Stimulated activated CD4-positive, alpha-beta T cell treated with anti-CD3 and anti-CD28 coated beads, Interleukin-4, amount 100 ng/mL, for 4 hours (primary cell): ENCODE measurements around the gene TDRD9.
"Not testable (repeated sequence)": the region's sequence is repeated elsewhere in the genome, so short reads cannot be mapped to it uniquely, and the experiment has no call there.

Source experiments
- DNase-seq, 2 experiments: peaks; one replicate each; pipeline ENCODE4 v3.0.0-alpha.2; 2020

Gene TDRD9

DNA sequence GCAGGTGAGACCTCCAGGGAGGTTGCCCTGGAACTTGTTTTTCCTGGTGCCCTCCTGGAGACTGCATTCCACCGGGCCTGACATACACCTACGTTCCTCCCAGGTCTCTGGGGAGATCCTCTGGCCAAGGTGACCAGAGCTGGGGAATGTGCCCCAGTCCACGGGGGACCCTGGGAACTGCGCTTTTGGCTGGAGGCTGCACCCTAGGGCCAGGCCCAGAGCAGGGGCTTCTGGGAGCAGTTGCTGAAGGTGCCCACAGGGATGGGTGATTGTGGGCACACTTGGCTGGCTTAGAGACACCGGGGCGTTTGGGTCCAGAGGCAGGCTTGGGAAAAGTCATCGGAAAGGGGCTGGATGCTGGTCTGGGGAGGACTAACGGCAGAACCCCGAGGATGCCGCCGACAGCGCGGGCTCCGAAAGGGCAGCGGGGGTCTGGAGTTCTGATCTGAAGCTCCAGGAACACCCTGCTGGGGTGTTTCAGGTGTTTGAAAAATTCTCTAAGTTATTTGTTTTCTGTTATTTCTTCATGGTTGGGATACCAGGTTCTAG lies 36.5 kb upstream of the TDRD9 start:
- no peak for DNase-seq

DNA sequence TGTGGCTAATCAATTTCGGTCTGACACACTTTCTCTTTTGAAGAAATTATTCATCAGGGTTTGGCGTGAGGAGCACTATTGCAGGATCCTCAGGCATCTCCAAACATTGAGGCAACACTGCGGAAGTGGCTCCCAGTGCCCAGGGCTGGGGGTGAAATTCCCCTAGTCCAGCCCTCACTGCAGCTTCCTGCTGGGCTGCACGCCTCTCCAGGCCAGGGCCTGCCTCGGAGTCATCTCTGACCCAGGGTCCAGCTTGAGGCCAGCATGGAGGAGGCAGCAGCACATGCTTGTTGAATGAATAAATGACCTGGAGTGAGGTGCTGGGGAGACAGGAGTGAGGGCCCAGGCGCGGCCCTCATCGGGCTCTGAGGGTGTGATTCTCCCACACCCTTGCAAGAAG lies 36.0 kb upstream of the TDRD9 start:
- no peak for DNase-seq

DNA sequence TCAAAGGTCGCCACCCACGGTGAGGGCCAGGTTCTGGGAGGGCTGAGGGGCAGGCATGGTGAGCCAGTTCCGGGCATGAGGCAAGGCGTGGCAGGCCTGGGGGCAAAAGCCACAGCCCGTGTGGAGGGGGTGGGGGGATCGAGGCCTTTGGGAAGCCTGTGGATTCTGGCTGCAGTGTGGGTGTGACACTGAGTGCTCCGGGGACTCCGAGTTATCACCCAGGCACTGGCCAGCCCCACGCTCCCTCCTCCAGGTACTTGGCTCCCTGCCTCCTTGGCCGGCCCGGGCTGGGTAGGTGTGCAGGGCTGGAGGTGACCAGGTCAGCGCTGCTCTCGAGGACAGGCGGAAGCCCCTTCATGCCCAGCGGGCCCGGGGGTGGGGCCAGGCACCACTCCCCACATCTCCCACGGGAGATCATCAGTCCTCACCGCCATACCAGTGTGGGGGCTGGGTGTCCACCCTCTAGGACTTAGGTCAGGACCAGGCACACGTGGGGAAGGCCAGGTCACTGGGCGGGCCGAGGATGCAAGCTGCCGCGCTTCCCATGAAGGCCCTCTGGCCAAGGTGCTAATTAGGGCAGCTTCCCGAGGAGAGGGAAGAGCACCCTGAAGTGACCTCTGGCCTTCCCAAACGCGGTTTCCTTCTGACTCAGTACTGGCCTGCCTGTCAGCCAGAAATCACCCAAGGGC lies 34.1 kb upstream of the TDRD9 start:
- DNase-seq = no peak

DNA sequence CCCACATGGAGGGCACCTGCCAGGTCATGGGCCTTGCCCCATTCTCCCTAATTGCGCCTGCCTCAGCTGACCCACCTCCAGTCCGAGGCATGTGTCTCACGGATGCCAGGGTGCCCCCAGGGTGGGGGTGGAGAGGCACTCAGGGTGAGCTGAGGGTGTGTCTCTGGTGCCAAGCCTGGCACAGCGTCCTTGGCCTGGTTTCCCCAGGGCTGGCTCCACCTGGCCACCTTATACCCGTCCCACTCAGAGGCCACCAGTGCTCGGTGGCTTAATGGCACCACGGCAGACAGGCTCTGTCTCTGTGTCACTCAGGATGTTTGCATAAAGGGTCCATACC lies 33.6 kb upstream of the TDRD9 start:
- DNase-seq = no peak

GRCh38 chr14:103896578-103896977 lies 31.7 kb upstream of the TDRD9 start:
- DNase-seq = no peak

DNA sequence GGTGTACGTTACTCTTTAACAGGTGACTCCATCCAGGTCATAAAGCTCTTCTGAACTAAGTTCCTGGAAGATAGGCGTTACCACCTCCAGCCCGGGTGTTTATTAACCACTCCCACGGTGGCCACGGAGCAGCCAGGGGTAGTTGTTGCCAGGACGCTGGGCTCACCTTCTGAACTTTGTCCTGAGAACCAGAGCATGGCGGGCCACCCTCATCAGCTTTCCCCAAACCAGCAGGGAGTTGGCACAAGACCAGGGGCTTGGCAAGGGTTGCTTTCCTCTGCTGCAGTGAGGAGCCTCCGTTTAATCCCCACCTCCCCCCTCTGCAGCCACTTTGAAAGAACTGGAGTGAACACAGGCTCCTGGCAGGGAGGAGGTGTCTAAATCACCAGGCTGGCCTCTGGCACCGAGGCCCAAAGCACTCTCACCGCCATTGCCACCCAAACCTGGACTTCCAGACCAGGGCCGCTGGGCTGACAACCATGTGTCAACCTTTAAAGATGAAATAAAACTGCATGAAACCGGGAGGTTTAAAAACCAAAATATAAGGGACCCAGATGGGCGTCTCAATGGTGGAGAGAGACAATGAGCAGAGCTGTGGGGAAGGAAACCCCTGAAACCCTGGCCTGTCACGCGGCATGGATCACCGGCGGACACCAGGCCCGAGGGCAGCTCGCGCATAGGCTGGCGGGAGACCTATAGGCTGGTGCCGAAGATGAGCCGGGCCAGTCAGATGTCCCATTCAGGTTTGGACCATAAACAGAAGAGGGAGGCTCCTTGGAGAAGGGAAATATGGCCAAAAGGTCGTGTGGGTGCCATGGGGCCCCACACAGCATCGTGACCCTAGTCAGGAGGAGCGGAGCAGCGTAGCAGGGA lies 30.9 kb upstream of the TDRD9 start:
- DNase-seq = no peak

GRCh38 chr14:103898204-103898603 lies 30.1 kb upstream of the TDRD9 start:
- no peak for DNase-seq

DNA sequence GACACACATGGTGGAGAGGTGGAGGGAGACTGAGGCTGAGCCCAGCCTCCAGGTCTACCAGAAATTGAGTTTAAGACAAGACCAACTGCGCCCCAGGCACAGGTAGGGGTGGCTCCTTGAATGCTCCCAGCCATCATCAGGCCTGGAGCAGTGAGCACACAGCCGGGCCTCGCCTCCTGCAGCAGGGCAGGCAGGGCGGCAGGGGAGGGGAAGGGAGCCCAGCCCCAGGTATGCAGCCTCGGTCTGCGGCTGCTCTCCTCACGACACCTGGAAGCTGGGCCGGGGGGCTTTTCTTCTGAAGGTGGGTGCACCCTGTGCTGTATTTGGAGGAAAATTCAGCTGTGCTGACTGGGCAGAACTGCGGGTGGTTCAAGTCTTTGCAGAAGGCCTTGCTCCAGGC lies 29.5 kb upstream of the TDRD9 start:
- DNase-seq = no peak

- no peak for DNase-seq
Observed at GRCh38 chr14:103899316-103899715, 28.9 kb upstream of the TDRD9 start.

DNA sequence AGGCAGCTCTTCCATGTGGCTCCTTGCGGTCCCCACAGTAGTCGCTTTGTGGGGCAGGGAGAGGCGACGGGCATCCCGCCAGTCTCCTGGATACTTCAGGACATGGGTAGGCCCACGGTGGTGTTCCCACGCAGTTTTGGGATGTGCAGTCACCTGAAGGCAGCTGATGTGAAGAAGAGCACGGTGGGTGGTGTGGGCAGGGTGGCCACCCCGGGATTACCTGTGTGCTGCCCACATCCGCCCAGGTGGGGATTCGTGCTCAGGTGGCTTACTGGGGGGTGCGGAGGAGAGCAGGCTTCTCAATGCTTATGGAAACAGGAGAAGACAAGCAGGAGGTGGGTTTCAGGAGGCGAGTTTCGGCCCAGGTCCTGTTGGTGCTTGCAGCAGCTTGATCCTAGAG lies 28.4 kb upstream of the TDRD9 start:
- no peak for DNase-seq

- no peak for DNase-seq
Observed at GRCh38 chr14:103904493-103905107, 23.7 kb upstream of the TDRD9 start.

- DNase-seq = no peak
Observed at GRCh38 chr14:103905842-103906456, 22.3 kb upstream of the TDRD9 start.

- DNase-seq = peak in 1 of 2 experiments; percentile 24
Observed at GRCh38 chr14:103908580-103908979, 19.7 kb upstream of the TDRD9 start.

DNA sequence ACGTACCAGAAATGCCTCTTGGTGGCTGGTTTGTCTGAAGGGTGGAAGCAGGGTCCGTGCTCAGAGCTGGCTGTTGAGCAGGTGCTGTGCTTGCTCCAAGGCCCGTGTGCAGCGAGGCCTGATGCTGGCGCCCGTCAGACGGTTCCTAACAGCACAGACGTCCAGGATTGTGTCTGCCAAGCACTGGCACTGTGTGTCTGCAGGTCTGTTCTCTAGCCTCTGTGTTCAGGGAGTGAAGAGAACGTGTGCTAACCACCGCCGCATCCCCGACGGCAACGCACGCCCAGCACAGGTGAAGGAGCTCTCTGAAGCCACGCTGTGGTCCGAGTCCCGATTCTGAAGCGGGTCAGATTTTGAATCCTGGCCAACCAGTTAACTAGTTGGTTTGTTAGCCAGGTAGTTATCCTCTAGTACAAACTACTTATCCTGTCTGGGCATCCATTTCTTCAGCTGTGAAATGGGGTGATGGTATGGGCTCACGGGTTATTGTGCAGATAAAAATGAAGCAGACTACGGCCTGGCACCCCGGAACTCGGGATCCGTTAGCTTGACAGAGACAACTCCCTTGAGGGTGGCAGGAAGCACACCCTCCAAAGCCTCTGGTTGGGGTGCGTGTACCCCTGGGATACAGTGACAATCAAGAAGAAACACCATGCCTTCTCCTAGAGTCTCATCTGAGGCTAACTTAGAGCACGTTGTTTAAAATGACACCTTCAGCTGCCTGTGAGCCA lies 18.6 kb upstream of the TDRD9 start:
- DNase-seq = no peak

GRCh38 chr14:103910262-103910935 lies 17.9 kb upstream of the TDRD9 start:
- peak; percentile 64 to 72 for DNase-seq

GRCh38 chr14:103910984-103911383 lies 17.3 kb upstream of the TDRD9 start:
- DNase-seq = no peak

DNA sequence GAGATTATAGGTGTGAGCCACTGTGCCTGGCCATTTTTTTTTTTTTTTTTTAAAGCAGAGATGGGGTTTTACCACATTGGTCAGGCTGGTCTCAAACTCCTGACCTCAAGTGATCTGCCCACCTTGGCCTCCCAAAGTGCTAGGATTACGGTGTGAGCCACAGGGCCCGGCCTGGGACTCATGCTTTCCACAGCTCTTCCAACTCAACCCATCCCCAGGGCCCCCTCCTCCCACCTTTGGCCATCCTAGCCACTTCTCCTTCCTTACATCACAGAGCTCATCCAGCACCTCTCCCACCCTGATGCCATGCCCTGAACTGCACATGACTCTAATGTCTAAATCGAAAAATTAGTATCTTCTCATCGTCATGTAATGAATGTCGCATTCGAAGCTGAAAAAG lies 12.6 kb upstream of the TDRD9 start:
- DNase-seq = no peak

DNA sequence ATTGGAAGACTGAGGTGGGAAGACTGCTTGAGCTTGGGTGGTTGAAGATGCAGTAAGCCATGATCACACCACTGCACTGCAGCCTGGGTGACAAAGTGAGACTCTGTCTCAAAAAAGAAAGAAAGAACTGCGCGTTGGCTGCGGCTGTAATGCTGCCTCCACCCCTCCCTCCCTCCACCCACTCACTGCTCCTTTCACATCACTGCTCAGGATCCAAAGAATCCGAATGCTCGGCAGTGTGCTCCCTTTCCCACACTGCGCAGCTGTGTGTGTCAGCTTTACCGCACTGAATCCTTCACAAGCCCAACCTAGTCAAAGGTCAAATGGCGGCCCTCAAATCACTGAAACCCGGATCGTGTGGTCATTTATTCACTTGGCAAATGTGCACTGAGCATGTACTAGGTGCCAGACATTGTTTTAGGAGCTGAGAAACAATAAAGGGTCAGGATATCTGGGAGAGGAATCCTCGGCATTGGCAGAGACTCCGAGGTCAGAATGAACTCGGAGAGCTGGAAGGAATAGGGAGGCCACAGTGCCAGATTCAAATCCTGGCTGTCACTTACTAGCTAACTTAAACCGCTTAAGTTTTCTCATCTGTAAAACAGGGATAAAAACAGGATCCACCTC lies 11.5 kb upstream of the TDRD9 start:
- no peak for DNase-seq

DNA sequence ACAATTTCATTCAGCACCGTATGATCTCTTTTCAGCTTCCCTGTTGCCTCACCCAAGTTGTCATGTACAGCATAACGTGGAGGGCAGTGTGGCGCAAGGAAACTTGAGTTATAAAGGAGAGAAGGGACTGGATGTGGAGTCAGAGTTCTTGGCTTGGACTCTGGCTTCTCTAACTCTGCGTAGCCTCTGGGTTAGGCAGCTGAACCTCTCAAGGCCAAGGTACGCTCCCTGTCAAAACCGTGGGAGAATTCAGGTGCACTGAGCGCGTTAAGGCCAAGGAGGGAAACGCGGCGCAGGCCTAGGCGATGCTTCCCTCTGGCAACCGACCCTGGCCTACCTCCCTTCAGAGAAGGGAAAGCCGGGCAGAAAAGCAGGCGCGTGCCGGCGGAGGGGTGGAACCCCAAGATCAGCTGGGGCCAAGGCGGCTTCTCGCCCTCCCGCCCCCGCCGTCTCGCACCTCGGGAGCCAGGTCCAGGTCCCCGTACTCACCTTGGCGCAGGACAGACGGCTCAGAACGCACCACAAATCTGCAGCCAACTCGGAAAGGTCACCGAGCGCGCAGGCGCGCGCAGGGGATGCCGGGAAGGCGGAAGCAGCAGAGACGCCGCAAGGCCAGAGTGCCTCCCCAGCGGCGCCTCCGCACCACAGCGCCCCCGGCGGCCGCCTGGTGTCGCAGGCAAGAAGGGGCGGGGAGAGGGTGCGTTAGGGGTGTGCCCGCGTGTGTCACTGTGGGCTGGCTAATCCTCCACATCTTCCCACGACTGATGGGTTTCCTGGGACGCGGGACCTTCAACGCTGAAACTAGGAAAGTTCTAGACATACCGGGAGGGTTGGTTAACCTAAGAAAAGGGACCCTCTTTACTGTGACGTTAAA lies 7.0 kb upstream of the TDRD9 start:
- peak; percentile 93 to 95 for DNase-seq

DNA sequence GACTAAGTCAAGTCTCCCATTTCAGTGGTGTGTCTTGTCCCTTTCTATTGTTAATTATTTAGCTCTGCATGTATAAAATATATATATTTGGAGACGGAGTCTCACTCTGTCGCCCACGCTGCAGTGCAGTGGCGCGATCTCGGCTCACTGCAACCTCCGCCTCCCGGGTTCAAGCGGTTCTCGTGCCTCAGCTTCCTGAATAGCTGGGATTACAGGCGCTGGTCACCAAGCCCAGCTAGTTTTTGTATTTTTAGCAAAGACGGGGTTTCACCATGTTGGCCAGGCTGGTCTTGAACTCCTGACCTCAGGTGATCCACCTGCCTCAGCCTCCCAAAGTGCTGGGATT lies 6.4 kb upstream of the TDRD9 start:
- not testable (repeated sequence) for DNase-seq

GRCh38 chr14:103923863-103924262 lies 4.4 kb upstream of the TDRD9 start:
- DNase-seq = no peak
